ENCODE data around the gene CDC42EP4. TPM values are rescaled to one million over a fixed set of nuclear protein-coding genes. Genes with fewer than 3 reads are reported as not detected.
"Not testable (repeated sequence)": the region's sequence is repeated elsewhere in the genome, so short reads cannot be mapped to it uniquely, and the experiment has no call there.

Gene CDC42EP4
- total RNA-seq, 1 donor from 2014 or later: 73.7 TPM

DNA sequence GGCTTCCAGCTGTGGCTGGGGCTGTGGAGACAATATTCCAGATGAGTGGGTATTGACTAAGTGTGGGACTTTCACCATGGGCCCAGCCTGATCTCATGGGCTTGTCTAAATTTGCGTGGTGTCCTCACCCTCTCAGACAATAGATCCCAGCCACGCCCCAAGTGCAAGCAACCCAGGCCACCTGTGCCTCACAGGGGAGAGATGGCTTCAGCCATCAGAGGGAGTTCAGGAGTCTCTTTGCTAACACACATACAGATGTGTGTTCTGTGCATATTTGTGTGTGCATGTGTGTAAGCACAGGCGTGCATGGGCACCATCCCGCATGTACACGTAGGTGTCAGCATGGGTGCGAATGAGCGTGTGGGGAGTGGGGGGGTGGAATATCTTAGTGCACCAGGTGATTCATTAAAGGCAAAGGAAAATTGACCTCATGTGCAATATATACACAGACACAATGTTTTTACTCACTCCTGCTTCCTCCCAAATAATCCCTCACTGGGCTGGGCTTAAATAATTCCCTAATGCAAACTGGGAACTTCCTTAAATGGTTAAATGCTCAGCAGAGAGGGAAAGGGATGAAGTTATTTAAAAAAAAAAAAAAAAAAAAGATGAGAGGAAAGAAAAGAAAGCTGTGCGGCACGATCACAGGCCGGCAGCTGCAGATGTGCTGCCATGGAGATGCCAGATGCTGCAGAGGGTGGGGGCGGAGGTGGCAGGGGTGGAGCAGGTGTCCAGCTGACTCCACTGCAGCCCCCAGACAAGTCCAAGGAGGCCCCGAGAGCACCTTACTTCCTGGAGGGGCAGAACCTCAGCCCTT lies 24.0 kb upstream of the CDC42EP4 start:
- no peaks in the 10 kb centered on the region for H3K27me3 ChIP-seq
- peaks cover 55% of the 10 kb centered on the region for H3K4me1 ChIP-seq
- TF ChIP-seq POLR2A (IDR thresholded peaks at IDR 0.05): no peak
- TF ChIP-seq POLR2AphosphoS5 (IDR thresholded peaks at IDR 0.05; ENCODE audit: insufficient read depth in 1 of 2, low read depth in 1 of 2): no peak
- TF ChIP-seq, protein P1, sequence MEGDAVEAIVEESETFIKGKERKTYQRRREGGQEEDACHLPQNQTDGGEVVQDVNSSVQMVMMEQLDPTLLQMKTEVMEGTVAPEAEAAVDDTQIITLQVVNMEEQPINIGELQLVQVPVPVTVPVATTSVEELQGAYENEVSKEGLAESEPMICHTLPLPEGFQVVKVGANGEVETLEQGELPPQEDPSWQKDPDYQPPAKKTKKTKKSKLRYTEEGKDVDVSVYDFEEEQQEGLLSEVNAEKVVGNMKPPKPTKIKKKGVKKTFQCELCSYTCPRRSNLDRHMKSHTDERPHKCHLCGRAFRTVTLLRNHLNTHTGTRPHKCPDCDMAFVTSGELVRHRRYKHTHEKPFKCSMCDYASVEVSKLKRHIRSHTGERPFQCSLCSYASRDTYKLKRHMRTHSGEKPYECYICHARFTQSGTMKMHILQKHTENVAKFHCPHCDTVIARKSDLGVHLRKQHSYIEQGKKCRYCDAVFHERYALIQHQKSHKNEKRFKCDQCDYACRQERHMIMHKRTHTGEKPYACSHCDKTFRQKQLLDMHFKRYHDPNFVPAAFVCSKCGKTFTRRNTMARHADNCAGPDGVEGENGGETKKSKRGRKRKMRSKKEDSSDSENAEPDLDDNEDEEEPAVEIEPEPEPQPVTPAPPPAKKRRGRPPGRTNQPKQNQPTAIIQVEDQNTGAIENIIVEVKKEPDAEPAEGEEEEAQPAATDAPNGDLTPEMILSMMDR (IDR thresholded peaks at IDR 0.05): no peak
- intact Hi-C loops (cut with DNase I): no loop called here
- peak overlapping the region; percentile 95 for H3K27ac ChIP-seq
- no peak overlapping the region for H3K4me3 ChIP-seq
- no peaks in the 10 kb centered on the region for H3K36me3 ChIP-seq
- DNase-seq (ENCODE audit: extremely low spot score in 2 of 2): no peak
- H3K9me3 ChIP-seq: no peaks in the 10 kb centered on the region

DNA sequence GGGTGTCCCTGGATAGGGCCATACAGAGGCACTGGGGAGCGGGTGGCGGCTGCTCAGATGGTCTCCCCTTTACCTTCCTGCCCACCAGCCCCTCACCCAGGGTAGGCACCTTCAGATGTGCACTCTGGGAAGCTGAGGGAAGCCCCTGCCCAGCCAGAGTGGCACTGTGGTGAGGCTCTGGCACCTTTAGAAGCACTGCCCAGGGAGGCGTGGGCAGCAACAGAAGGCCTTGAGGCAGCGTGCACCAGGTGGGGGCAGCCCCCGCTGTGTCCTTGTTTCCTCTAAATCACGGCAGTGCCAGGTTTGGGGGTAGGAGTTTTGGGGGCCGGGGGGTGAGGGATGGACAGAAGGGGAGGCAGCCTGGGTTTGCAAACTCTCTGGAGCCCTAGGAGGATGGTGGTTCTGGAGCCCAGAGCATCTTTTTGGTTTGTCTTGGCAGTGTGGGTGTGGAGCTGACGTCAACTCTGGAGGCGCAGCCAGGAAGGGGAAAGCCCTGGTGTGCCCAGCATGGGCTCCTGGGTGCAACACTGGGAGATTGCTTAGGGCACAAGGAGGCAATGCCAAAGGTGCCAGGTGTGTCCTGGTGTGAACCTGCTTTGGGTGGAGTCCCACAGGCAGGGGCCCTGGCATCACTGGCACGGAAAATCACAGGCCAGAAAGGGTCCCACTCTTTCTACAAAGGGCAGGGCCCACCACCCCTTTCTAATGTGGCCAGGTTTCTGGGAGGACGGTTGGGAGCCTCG lies 23.1 kb upstream of the CDC42EP4 start:
- H3K4me1 ChIP-seq: peaks cover 55% of the 10 kb centered on the region
- peak overlapping the region; percentile 83 for H3K27ac ChIP-seq
- intact Hi-C loops (cut with DNase I): no loop called here
- H3K9me3 ChIP-seq: no peaks in the 10 kb centered on the region
- H3K36me3 ChIP-seq: no peaks in the 10 kb centered on the region
- H3K4me3 ChIP-seq: no peak overlapping the region
- DNase-seq (ENCODE audit: extremely low spot score in 2 of 2): no peak
- H3K27me3 ChIP-seq: no peaks in the 10 kb centered on the region
- TF ChIP-seq POLR2A (IDR thresholded peaks at IDR 0.05) (no peak), POLR2AphosphoS5 (IDR thresholded peaks at IDR 0.05; ENCODE audit: insufficient read depth in 1 of 2, low read depth in 1 of 2) (no peak)
- TF ChIP-seq, protein P1 (IDR thresholded peaks at IDR 0.05): no peak

DNA sequence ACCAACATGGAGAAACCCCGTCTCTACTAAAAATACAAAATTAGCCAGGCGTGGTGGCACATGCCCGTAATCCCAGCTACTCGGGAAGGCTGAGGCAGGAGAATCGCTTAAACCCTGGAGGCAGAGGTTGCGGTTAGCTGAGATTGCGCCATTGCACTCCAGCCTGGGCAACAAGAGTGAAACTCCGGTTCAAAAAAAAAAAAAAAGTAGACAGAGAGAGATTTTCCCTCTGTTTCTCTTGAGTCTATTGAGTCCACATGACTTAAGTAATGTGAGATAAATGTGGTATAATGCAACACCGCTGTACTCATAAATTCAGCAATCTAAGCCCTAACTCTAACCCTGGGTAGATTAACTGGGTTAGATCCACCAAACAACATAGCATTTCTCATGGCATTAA lies 21.6 kb upstream of the CDC42EP4 start:
- H3K27me3 ChIP-seq; intact Hi-C loops (cut with DNase I); H3K36me3 ChIP-seq; H3K9me3 ChIP-seq; H3K4me3 ChIP-seq; DNase-seq (ENCODE audit: extremely low spot score in 2 of 2): not testable (repeated sequence)
- peak; percentile 35 to 37 for TF ChIP-seq POLR2AphosphoS5 (IDR thresholded peaks at IDR 0.05; ENCODE audit: insufficient read depth in 1 of 2, low read depth in 1 of 2)
- Histone ChIP-seq H3K4me1 (peaks cover 40% of the 10 kb centered on the region), H3K27ac (peak overlapping the region; percentile 83)

DNA sequence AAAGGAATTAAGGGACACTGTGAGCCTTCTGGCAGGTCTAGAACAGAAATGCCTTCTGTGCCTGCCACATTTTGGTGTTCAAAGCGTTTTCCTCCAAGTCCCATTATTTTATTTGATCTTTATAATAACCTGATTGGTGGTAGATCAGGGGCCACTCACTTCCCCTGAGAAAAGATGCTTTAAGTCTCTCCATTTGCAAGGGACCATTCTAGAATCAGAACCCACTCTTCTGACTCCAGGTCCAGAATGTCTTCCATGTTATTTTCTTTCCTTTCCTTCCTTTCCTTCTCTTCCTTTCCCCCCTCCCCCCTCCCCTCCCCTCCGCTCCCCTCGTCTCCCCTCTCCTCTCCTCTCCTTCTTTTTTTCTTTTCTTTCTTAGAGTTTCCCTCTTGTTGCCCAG lies 19.3 kb upstream of the CDC42EP4 start:
- peaks cover 17% of the 10 kb centered on the region for H3K4me1 ChIP-seq
- no peak for TF ChIP-seq POLR2AphosphoS5 (IDR thresholded peaks at IDR 0.05; ENCODE audit: insufficient read depth in 1 of 2, low read depth in 1 of 2)
- TF ChIP-seq, protein P1 (IDR thresholded peaks at IDR 0.05): no peak
- no peak for TF ChIP-seq POLR2A (IDR thresholded peaks at IDR 0.05)
- H3K27me3 ChIP-seq: no peaks in the 10 kb centered on the region
- no peak overlapping the region for H3K4me3 ChIP-seq
- H3K36me3 ChIP-seq: no peaks in the 10 kb centered on the region
- H3K27ac ChIP-seq: no peak overlapping the region
- no peak for DNase-seq (ENCODE audit: extremely low spot score in 2 of 2)
- intact Hi-C loops (cut with DNase I): no loop called here
- no peaks in the 10 kb centered on the region for H3K9me3 ChIP-seq

DNA sequence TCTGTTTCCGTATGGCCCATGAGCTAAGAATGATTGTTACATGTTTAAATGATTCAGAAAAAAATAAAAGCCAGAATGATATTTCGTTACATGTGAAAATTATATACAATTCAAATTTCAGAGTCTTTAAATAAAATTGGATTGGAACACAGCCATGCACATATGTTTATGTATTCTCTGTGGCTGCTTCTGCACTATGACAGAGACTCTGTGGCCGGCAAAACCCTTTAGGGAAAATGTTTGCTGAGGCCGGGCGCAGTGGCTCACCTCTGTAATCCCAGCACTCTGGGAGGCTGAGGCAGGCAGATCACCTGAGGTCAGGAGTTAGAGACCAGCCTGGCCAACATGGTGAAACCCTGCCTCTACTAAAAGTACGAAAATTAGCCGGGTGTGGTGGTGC lies 15.9 kb upstream of the CDC42EP4 start:
- no peak for TF ChIP-seq POLR2A (IDR thresholded peaks at IDR 0.05)
- TF ChIP-seq, protein P1 (IDR thresholded peaks at IDR 0.05): no peak
- no peak for TF ChIP-seq POLR2AphosphoS5 (IDR thresholded peaks at IDR 0.05; ENCODE audit: insufficient read depth in 1 of 2, low read depth in 1 of 2)
- Histone ChIP-seq H3K36me3 (no peaks in the 10 kb centered on the region), H3K27ac (no peak overlapping the region), H3K4me3 (no peak overlapping the region), H3K4me1 (peaks cover 27% of the 10 kb centered on the region), H3K27me3 (no peaks in the 10 kb centered on the region), H3K9me3 (no peaks in the 10 kb centered on the region)
- intact Hi-C loops (cut with DNase I): no loop called here
- DNase-seq (ENCODE audit: extremely low spot score in 2 of 2): no peak

Measured in vagina (tissue), 2 donors.